ENCODE results near the gene CDH4.

CDH4 gene

DNA sequence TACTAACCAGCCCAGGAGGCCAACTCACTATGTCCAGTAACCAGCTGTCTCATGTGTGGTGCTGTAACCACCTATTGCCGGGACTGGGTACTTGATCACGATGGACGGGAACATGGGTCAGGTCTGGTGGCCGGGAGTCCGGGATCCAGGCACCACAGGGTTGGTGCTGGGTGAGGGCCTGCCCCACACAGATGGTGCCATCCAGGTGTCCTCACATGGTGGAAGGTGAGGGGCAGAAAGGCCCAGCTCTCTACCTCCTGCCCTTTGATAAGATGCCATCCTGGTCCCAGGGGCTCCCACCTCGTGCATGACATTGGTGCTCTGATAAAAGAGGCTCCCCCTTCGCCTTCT, 697.3 kb downstream of the CDH4 start:
- Histone ChIP-seq H3K36me3 (ENCODE audit: control insufficient read depth, insufficient read depth, low read length) (no peaks in the 10 kb centered on the region), H3K27me3 (ENCODE audit: control insufficient read depth, insufficient read depth, low read length) (no peaks in the 10 kb centered on the region), H3K4me3 (ENCODE audit: low read length) (no peak overlapping the region), H3K9ac (ENCODE audit: low read length) (no peak overlapping the region), H3K4me1 (ENCODE audit: control insufficient read depth, insufficient read depth, low read length) (no peaks in the 10 kb centered on the region), H3K27ac (ENCODE audit: low read depth, low read length) (no peak overlapping the region)

DNA sequence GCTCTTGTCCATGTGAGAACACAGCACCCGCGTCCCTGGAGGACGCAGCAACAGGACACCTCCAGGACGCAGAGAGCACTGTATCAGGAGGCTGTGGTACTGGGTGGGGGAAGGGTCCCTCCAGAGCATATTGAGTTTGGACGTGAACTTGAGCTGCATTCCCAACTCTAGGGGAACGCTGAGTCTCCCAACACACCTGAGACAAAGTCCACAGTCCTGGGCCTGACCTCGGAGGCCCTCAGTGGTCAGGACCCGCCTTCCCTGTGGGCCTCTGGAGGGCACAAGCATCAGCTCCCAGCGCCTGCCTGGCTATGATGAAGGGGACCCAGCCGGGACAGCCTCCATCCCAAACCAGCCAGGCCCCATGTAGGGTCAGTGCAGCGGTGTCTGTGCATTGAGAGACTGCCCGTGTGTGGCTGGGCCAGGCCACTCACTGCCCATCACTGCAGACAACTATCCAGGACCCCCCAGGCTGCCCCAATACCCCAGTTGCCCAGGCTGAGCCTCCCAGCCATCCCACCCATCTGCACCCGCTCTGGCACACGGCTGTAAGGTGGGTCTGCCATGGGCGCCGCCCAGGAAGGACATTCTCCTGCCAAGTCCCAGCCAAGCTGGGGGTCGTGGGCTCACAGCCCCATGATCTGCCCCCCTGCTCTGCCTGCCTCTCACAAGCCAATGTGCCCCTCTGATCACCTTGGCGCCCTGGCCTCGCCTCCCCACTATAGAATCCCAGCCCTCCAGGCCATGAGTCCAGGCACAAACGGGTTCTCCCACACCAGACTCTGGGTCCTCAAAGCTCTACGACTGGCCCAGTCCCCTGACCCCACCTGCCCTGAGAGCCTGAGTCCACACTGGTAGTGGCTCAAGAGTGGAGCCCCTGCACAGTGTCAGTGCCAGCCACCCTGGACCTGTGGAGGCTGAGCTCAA, 697.9 kb downstream of the CDH4 start:
- Histone ChIP-seq H3K36me3 (ENCODE audit: control insufficient read depth, insufficient read depth, low read length) (no peaks in the 10 kb centered on the region), H3K27ac (ENCODE audit: low read depth, low read length) (no peak overlapping the region), H3K4me1 (ENCODE audit: control insufficient read depth, insufficient read depth, low read length) (no peaks in the 10 kb centered on the region), H3K4me3 (ENCODE audit: low read length) (no peak overlapping the region), H3K27me3 (ENCODE audit: control insufficient read depth, insufficient read depth, low read length) (no peaks in the 10 kb centered on the region), H3K9ac (ENCODE audit: low read length) (no peak overlapping the region)

DNA sequence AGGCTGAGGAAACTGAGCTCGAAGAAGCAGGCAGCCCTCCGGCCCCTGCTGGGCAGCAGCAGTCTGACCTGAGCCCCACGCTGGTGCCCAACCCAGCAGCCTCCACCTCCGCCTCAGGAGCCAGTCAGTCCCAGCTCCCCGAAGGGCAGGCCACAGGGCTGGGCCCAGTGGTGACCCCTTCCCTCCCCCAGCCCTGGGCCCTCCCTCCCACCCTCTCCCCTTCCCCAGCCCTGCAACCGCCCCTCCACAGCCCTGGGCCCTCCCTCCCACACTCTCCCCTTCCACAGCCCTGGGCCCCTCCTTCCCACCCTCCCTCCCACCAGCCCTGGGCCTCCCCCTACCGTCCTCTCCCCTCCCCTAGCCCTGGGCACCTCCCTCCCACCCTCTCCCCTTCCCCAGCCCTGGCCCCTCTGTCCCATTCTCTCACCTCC, 698.6 kb downstream of the CDH4 start:
- H3K27me3 ChIP-seq (ENCODE audit: control insufficient read depth, insufficient read depth, low read length): no peaks in the 10 kb centered on the region
- no peaks in the 10 kb centered on the region for H3K4me1 ChIP-seq (ENCODE audit: control insufficient read depth, insufficient read depth, low read length)
- H3K27ac ChIP-seq (ENCODE audit: low read depth, low read length): no peak overlapping the region
- no peak overlapping the region for H3K9ac ChIP-seq (ENCODE audit: low read length)
- H3K4me3 ChIP-seq (ENCODE audit: low read length): no peak overlapping the region
- H3K36me3 ChIP-seq (ENCODE audit: control insufficient read depth, insufficient read depth, low read length): no peaks in the 10 kb centered on the region

DNA sequence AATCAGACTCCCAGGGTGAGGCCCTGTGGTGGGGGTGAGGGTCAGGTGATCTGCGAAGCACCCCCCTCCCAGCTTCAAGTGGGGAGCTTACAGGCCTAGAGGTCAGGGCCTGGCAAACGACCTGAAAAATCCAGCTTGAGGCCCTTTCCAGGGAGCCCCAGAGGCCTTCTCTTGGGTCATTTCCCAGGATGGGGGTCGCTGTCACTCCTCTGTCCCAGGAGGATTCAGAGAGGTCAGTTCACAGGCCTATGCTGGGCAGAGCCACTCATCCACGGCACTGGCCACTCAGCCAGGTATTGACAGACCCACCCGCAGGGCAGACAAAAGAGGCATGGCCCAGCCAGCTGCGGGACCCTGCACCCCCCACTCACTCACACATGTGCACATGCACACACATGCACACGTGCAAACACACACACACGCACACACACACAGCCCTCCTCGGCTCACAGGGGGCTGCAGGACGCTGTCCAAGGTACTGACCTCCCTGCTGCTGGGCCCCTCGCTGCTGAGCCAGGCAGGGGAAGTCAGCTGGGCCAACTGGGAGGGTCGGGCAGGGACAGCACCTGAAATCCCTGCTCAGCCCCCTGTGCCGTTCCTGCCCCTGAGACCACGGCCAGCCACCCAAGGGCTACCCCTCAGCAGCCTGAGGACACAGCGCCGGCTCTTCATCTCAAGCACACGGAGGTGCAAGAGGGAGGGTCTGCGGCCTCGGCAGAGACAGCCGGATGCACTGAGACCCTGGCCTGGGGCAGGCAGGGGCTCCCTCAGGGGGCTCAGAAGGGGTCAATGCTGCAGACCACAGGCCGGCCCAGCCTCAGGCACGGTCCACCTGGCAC, 699.9 kb downstream of the CDH4 start:
- Histone ChIP-seq H3K27me3 (ENCODE audit: control insufficient read depth, insufficient read depth, low read length) (no peaks in the 10 kb centered on the region), H3K9ac (ENCODE audit: low read length) (no peak overlapping the region), H3K36me3 (ENCODE audit: control insufficient read depth, insufficient read depth, low read length) (no peaks in the 10 kb centered on the region), H3K4me3 (ENCODE audit: low read length) (no peak overlapping the region), H3K27ac (ENCODE audit: low read depth, low read length) (no peak overlapping the region), H3K4me1 (ENCODE audit: control insufficient read depth, insufficient read depth, low read length) (no peaks in the 10 kb centered on the region)

DNA sequence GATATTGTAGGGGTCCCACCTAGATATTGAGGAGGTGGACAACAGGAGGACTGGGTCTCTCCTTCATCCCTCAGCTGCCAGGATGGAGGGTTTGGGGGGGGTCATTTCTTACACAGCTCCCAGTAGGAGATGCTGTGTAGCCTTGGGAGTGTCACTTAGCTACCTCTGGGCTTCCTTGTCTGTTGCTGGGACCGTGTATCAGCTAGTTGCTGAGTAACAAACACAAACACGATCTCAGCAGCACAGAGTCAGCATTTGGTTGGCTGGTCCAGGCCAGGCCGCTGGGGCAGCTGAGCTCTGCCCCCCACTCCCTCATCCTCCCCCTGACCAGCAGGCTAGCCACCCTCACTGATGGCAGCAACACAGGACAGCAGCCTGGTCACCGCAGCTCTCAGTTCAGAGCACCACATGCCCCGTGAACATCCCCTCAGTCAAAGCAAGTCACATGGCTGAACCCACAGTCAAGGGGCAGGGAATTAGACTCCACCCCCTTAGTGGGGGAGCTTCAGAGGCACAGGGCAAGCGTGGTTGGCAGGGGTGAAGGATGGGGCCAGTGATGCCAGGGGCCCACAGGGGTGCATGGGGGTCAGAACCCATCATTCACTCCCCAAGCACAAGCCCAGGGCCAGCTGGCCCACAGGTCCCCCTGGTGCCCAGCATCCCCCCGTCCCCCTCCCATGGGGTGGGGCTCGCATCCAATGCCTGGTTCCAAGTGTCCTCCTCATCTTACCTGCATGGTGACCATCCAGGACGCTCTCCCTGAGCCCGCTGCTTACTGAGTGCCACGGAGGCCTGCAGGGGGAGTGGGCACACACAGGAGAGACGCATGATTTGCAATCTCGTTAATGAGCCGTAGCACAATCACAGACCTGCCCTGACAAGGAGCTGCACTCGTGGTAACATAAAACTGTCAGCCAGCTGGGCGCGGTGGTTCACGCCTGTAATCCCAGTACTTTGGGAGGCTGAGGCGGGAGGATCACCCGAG, 701.3 kb downstream of the CDH4 start:
- Histone ChIP-seq H3K4me1 (ENCODE audit: control insufficient read depth, insufficient read depth, low read length) (no peaks in the 10 kb centered on the region), H3K36me3 (ENCODE audit: control insufficient read depth, insufficient read depth, low read length) (no peaks in the 10 kb centered on the region), H3K9ac (ENCODE audit: low read length) (no peak overlapping the region), H3K27me3 (ENCODE audit: control insufficient read depth, insufficient read depth, low read length) (no peaks in the 10 kb centered on the region), H3K4me3 (ENCODE audit: low read length) (no peak overlapping the region), H3K27ac (ENCODE audit: low read depth, low read length) (no peak overlapping the region)

DNA sequence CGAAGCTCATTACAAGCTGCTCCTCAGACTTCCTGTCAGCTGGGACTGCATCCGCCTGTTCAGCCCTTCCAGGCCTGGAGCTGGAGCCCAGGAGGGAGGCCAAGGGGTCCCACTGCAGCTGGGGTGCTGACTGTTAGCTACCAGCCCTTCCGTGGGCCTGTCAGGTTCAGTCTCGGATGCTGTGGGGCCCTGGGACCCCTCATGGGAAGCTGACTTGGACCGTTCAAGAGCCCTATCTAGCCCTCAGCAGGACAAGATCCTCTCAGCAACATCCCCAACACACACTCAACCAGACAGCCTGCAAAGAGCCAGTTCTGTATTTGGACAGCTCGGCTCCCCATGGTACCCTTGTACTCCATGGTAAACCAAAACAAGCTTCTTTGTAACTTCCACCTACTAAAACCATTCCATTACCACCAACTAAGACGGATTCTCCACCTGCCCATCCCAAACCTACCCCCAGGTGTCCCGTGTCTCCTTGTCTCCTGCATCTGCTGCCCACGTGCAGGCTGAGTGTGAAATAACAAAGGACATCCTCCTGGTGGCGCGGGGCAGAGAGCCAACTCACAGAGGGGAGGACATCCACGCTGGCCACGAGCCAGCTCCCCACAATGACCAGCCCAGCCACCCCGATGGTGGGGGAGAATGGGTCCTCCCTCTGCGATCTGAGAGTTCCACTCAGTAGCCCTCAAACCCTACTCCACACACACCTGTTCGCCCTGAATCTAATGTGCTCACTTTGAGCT, 702.4 kb downstream of the CDH4 start:
- Histone ChIP-seq H3K27me3 (ENCODE audit: control insufficient read depth, insufficient read depth, low read length) (no peaks in the 10 kb centered on the region), H3K27ac (ENCODE audit: low read depth, low read length) (no peak overlapping the region)

DNA sequence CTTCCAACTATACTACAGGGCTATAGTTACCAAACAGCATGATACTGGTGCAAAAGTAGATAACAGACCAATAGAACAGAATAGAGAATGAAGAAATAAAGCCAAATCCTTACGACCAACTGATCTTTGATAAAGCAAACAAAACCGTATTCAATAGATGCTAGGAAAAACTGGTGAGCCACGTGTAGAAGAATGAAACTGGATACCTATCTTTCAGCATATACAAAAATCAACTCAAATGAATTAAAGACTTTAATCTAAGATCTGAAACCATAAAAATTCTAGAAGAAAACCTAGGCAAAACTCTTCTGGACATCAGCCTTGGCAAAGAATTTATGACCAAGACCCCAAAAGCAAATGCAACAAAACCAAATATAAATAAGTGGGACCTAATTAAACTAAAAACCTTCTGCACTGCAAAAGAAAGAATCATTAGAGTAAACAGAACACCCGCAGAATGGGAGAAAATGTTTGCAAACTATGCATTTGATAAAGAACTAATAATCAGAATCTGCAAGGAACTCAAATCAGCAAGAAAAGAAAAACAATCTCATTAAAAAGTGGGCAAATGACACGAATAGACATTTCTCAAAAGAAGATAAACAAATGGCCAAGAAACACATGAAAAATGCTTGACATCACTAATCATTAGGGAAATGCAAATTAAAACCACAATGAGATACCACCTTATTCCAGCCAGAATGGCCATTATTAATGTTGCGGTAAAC, 703.8 kb downstream of the CDH4 start:
- H3K9ac ChIP-seq (ENCODE audit: low read length): no peak overlapping the region
- H3K27ac ChIP-seq (ENCODE audit: low read depth, low read length): no peak overlapping the region
- no peaks in the 10 kb centered on the region for H3K27me3 ChIP-seq (ENCODE audit: control insufficient read depth, insufficient read depth, low read length)
- H3K4me3 ChIP-seq (ENCODE audit: low read length): no peak overlapping the region
- H3K36me3 ChIP-seq (ENCODE audit: control insufficient read depth, insufficient read depth, low read length): no peaks in the 10 kb centered on the region
- no peaks in the 10 kb centered on the region for H3K4me1 ChIP-seq (ENCODE audit: control insufficient read depth, insufficient read depth, low read length)

More for the DNA sequence above, 702.4 kb downstream of the CDH4 start:
- H3K4me3 ChIP-seq (ENCODE audit: low read length): no peak overlapping the region
- H3K36me3 ChIP-seq (ENCODE audit: control insufficient read depth, insufficient read depth, low read length): no peaks in the 10 kb centered on the region
- H3K4me1 ChIP-seq (ENCODE audit: control insufficient read depth, insufficient read depth, low read length): no peaks in the 10 kb centered on the region
- no peak overlapping the region for H3K9ac ChIP-seq (ENCODE audit: low read length)

DNA sequence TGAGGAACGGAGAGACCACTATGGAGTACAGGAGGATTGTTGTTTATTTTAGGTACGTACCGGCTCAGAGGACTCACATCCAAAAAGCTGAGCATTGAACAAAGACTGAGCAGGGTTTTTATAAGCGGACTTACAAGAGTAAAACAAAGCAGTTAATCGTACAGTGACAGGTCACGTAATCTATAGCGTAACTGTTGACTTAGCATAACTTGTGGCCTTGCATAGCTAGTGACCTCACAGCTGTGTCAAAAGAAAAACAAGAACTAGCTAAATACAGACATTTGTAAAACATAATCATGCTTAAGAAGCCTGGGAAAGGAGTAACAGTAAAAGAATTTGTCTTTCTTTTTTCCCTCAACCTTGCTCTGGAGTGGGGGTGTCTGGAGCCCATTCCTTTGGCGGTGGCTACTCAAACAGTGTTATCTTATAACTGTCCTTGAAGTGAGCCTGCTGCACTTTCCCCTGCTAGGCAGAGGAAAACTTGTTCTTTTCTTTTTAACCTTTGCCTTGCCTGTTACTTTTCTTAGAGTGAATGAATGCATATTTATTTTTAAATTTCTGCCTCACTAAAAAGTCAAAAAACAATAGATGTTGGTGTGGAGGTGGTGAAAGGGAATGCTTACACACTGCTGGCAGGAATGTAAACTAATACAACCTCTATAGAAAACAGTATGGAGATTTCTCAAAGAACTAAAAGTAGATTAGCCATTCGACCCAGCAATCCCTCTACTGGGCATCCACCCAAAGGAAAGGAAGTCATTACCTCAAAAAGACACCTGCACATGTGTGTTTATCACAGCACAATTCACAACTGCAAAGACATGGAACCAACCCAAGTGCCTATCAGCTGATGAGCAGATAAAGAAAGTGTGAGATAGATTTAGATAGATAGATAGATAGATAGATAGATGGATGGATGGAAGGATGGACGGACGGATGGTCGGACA, 704.6 kb downstream of the CDH4 start:
- no peak overlapping the region for H3K9ac ChIP-seq (ENCODE audit: low read length)
- no peaks in the 10 kb centered on the region for H3K27me3 ChIP-seq (ENCODE audit: control insufficient read depth, insufficient read depth, low read length)
- H3K27ac ChIP-seq (ENCODE audit: low read depth, low read length): no peak overlapping the region
- no peaks in the 10 kb centered on the region for H3K4me1 ChIP-seq (ENCODE audit: control insufficient read depth, insufficient read depth, low read length)
- no peak overlapping the region for H3K4me3 ChIP-seq (ENCODE audit: low read length)
- H3K36me3 ChIP-seq (ENCODE audit: control insufficient read depth, insufficient read depth, low read length): no peaks in the 10 kb centered on the region

DNA sequence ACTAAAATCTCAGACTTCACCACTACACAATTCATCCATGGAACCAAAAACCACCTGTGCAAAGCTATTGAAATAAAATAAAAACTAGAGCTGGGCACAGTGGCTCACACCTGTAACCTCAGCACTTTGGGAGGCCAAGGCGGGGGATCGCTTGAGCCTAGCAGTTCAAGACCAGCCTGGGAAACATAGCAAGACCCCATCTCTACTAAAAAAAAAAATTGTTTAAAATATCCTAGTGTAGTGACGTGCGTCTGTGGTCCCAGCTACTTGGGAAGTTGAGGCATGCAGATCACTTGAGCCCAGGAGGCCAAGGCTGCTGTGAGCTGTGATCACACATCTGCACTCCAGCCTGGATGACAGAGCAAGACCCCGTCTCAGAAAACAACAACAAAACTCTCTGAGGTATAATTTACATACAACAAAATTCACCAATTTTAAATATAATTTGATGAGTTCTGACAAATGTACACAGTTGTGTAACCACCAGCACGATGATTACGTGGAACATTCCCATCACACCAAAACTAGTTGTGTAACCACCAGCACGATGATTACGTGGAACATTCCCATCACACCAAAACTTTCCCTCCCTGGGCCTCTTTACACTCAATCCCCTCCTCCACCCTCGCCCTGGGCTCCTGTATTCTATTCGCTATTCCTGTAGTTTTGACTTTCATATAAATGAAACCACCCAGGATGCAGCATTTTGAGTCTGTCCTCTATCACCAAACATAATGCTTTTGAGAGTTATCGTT, 706.1 kb downstream of the CDH4 start:
- H3K36me3 ChIP-seq (ENCODE audit: control insufficient read depth, insufficient read depth, low read length): no peaks in the 10 kb centered on the region
- H3K4me1 ChIP-seq (ENCODE audit: control insufficient read depth, insufficient read depth, low read length): no peaks in the 10 kb centered on the region
- H3K9ac ChIP-seq (ENCODE audit: low read length): no peak overlapping the region
- H3K4me3 ChIP-seq (ENCODE audit: low read length): no peak overlapping the region
- no peaks in the 10 kb centered on the region for H3K27me3 ChIP-seq (ENCODE audit: control insufficient read depth, insufficient read depth, low read length)
- H3K27ac ChIP-seq (ENCODE audit: low read depth, low read length): no peak overlapping the region
